ENCODE measurements around the gene HOXD1. TPM values are rescaled to one million over a fixed set of nuclear protein-coding genes. Genes with fewer than 3 reads are reported as not detected.

The HOXD1 gene
- total RNA-seq, 2 experiments from 2014 or later = not detected

- BruUV-seq (replicated peaks) = no TSS peak
- Histone ChIP-seq H2AFZ (ENCODE audit: low read length) (no peak overlapping the region), H4K20me1 (ENCODE audit: insufficient read depth, low read length) (no peaks in the 10 kb centered on the region), H3K4me1 (ENCODE audit: insufficient read depth, low read length, poor library complexity, severe bottlenecking) (no peaks in the 10 kb centered on the region), H3K27ac (ENCODE audit: low read depth, low read length, poor library complexity, severe bottlenecking) (no peak overlapping the region), H3K36me3 (ENCODE audit: insufficient read depth, low read length) (no peaks in the 10 kb centered on the region), H3K4me2 (ENCODE audit: low read length) (no peak overlapping the region), H3K9me2 (ENCODE audit: insufficient read depth, low read length) (no peaks in the 10 kb centered on the region), H3K9me3 (ENCODE audit: low read length) (no peaks in the 10 kb centered on the region), H3K79me2 (ENCODE audit: insufficient read depth, low read depth, low read length) (no peaks in the 10 kb centered on the region), H3K4me3 (ENCODE audit: low read depth, low read length, poor library complexity, severe bottlenecking) (no peak overlapping the region)
- no peak for TF ChIP-seq CTCF (conservative IDR thresholded peaks at IDR 0.05; ENCODE audit: low read length)
- intact Hi-C loops (cut with micrococcal nuclease; ENCODE audit: unreplicated experiment) = no loop called here
- CTCF ChIA-PET (ENCODE audit: unreplicated experiment) = no interaction called here
- DNase-seq (ENCODE audit: low spot score) = no peak
- POLR2A ChIA-PET = no interaction called here
These were observed 25.4 kb upstream of the HOXD1 start for GRCh38 chr2:176162911-176163671.

GRCh38 chr2:176163672-176164056 is 24.8 kb upstream of the HOXD1 start:
- no peak for TF ChIP-seq CTCF (conservative IDR thresholded peaks at IDR 0.05; ENCODE audit: low read length)
- no peak for TF ChIP-seq EZH2phosphoT487 (IDR thresholded peaks at IDR 0.05; ENCODE audit: borderline replicate concordance, low read depth, low read length)
- no peak overlapping the region for H3K27ac ChIP-seq (ENCODE audit: low read depth, low read length, poor library complexity, severe bottlenecking)
- POLR2A ChIA-PET = no interaction called here
- no peak overlapping the region for H2AFZ ChIP-seq (ENCODE audit: low read length)
- H4K20me1 ChIP-seq (ENCODE audit: insufficient read depth, low read length) = no peaks in the 10 kb centered on the region
- H3K4me3 ChIP-seq (ENCODE audit: low read depth, low read length, poor library complexity, severe bottlenecking) = no peak overlapping the region
- BruUV-seq (replicated peaks) = no TSS peak
- no peaks in the 10 kb centered on the region for H3K9me3 ChIP-seq (ENCODE audit: low read length)
- DNase-seq (ENCODE audit: low spot score) = no peak
- CTCF ChIA-PET (ENCODE audit: unreplicated experiment) = no interaction called here
- intact Hi-C loops (cut with micrococcal nuclease; ENCODE audit: unreplicated experiment) = no loop called here
- no peaks in the 10 kb centered on the region for H3K4me1 ChIP-seq (ENCODE audit: insufficient read depth, low read length, poor library complexity, severe bottlenecking)
- H3K4me2 ChIP-seq (ENCODE audit: low read length) = no peak overlapping the region
- no peaks in the 10 kb centered on the region for H3K79me2 ChIP-seq (ENCODE audit: insufficient read depth, low read depth, low read length)
- no peaks in the 10 kb centered on the region for H3K9me2 ChIP-seq (ENCODE audit: insufficient read depth, low read length)
- no peaks in the 10 kb centered on the region for H3K36me3 ChIP-seq (ENCODE audit: insufficient read depth, low read length)

GRCh38 chr2:176164201-176164600 is 24.3 kb upstream of the HOXD1 start:
- no peak for TF ChIP-seq EZH2phosphoT487 (IDR thresholded peaks at IDR 0.05; ENCODE audit: borderline replicate concordance, low read depth, low read length)
- TF ChIP-seq CTCF (conservative IDR thresholded peaks at IDR 0.05; ENCODE audit: low read length) = no peak
- BruUV-seq (replicated peaks) = no TSS peak
- intact Hi-C loops (cut with micrococcal nuclease; ENCODE audit: unreplicated experiment) = no loop called here
- Histone ChIP-seq H3K27ac (ENCODE audit: low read depth, low read length, poor library complexity, severe bottlenecking) (no peak overlapping the region), H3K79me2 (ENCODE audit: insufficient read depth, low read depth, low read length) (no peaks in the 10 kb centered on the region), H4K20me1 (ENCODE audit: insufficient read depth, low read length) (no peaks in the 10 kb centered on the region), H2AFZ (ENCODE audit: low read length) (no peak overlapping the region), H3K4me1 (ENCODE audit: insufficient read depth, low read length, poor library complexity, severe bottlenecking) (no peaks in the 10 kb centered on the region), H3K4me2 (ENCODE audit: low read length) (no peak overlapping the region), H3K4me3 (ENCODE audit: low read depth, low read length, poor library complexity, severe bottlenecking) (no peak overlapping the region), H3K36me3 (ENCODE audit: insufficient read depth, low read length) (no peaks in the 10 kb centered on the region), H3K9me2 (ENCODE audit: insufficient read depth, low read length) (no peaks in the 10 kb centered on the region), H3K9me3 (ENCODE audit: low read length) (no peaks in the 10 kb centered on the region)
- no peak for DNase-seq (ENCODE audit: low spot score)
- ChIA-PET POLR2A (no interaction called here), CTCF (ENCODE audit: unreplicated experiment) (no interaction called here)
